D721Med (cell line): ENCODE results near the gene POU4F3.
"Not testable (repeated sequence)": the region's sequence is repeated elsewhere in the genome, so short reads cannot be mapped to it uniquely, and the experiment has no call there.

Source experiments
- DNase-seq: peaks from one replicate; pipeline ENCODE4 v3.0.0; 2011; ENCODE audit warnings: low spot score; ENCODE audit not compliant: insufficient read length
- FAIRE-seq: peaks from 2 replicates; lab custom pipeline; 2011; peaks lifted over from hg19 to GRCh38; lab: Jason Lieb, UNC
- TF ChIP-seq, protein P1 (sequence below): IDR thresholded peaks from 2 replicates; pipeline ENCODE4 v1.5.1; 2012; ENCODE audit warnings: mild to moderate bottlenecking, control low read depth; ENCODE audit not compliant: insufficient read depth; ENCODE audit errors: missing control alignments

Gene POU4F3, protein sequence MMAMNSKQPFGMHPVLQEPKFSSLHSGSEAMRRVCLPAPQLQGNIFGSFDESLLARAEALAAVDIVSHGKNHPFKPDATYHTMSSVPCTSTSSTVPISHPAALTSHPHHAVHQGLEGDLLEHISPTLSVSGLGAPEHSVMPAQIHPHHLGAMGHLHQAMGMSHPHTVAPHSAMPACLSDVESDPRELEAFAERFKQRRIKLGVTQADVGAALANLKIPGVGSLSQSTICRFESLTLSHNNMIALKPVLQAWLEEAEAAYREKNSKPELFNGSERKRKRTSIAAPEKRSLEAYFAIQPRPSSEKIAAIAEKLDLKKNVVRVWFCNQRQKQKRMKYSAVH

DNA sequence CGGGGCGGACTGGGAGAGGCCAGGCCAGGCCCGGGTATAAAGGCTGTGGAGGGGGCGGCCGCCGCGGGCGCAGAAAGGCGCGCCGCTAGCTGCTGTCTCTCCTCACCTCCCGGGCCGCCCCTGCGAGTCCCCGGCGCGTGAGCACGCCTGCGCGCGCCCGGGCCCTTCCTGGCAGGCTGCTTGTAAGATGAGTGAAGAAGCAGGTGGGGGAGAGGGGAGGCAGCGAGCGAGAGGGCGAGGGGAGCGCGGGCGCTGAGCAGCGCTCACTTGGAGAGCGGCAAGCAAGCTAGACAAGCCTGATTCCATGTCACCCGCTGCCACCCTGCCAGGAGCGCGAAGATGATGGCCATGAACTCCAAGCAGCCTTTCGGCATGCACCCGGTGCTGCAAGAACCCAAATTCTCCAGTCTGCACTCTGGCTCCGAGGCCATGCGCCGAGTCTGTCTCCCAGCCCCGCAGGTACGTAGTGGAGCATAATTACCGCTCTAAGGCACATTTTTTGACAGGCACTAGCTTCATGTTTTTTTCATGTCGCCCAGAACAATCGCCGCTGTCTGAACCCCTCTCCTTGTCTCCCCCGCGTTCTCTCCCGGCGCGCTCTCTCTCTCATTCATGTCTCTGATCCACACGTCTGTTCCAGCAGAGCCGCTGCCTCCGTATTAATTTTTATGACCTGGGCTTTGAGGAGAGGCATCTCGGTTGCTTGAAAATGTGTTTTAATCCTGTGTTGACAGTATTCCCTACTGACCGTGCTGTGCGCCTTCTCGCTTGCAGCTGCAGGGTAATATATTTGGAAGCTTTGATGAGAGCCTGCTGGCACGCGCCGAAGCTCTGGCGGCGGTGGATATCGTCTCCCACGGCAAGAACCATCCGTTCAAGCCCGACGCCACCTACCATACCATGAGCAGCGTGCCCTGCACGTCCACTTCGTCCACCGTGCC is at the start of gene POU4F3:
Gene POU4F3, plus strand, starts transcription at position 66 of the 941 bp plus-strand sequence. Its CDS starts 274 bp downstream, at position 340.
- FAIRE-seq (no peak), DNase-seq (peak; percentile 50)
- TF ChIP-seq, protein P1, sequence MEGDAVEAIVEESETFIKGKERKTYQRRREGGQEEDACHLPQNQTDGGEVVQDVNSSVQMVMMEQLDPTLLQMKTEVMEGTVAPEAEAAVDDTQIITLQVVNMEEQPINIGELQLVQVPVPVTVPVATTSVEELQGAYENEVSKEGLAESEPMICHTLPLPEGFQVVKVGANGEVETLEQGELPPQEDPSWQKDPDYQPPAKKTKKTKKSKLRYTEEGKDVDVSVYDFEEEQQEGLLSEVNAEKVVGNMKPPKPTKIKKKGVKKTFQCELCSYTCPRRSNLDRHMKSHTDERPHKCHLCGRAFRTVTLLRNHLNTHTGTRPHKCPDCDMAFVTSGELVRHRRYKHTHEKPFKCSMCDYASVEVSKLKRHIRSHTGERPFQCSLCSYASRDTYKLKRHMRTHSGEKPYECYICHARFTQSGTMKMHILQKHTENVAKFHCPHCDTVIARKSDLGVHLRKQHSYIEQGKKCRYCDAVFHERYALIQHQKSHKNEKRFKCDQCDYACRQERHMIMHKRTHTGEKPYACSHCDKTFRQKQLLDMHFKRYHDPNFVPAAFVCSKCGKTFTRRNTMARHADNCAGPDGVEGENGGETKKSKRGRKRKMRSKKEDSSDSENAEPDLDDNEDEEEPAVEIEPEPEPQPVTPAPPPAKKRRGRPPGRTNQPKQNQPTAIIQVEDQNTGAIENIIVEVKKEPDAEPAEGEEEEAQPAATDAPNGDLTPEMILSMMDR, result no peak

DNA sequence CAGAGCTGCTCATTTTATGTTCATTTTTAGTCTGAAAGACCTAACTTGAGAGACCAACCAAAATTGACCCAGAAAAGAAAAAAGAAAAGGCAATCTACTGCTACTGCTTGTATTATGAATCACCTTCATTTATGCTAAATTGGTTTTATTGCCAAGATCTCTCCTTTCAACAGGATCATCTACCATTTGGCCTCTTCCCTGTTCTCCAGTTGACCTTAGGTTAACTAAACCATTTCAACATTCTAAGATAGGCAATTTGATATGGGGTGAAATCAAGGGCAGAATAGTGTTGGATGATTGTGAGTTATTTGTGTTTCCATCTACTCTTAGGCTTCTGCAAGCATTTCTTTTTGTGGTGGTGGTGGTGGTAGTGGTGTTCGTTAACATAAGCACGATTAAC is 48.3 kb upstream of the POU4F3 start:
- DNase-seq (no peak), FAIRE-seq (no peak)
- TF ChIP-seq, protein P1, result no peak

DNA sequence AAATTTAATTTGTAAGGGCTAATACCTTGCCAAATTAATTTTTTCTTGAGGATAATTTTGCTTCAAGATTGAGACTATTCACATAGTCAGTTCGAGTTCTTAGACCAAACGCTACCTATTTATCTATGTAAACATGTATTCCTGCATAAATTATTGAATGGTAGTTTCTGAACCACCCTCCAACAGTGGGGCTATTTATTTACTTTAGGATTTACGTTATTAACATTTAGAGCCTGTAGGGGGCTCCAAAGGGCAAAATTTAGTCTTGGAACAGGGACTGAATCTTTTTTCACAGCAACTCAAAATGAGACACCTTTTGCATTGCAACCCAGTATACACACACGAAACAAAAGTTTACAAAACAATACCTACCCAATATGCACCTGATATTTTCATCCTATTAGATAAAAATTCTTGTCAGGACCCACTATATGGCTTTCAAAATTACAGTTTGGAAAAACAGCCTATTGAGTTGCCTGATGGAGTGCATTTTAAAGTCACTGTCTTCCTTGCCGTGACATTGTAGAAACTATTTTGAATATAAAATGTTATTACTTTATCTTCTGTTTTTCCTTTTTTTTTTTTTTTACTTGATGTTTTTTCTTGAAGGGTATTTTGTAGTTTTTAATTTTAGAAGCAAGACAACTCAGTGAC is 47.1 kb upstream of the POU4F3 start:
- FAIRE-seq (peak; percentile 64), DNase-seq (no peak)
- TF ChIP-seq, protein P1, result peak; percentile 66

DNA sequence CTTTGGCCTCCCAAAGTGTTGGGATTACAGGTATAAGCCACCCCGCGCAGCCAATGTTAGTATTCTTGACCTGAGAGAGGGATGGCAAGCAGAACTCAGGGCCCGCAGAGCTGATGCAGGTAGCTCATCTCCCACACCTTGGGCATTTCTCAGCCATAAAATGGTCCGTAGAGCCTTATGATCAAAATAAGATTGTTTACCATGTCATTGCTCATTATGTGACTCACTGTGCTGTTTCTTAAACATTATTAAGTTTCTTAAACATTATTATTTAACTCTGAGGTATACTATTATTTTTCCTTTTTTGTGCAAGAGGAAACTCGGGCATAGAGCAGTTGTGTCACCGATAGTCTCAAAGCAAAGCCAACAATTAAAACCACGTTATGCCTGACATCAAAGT is 42.4 kb upstream of the POU4F3 start:
- FAIRE-seq, result no peak

DNA sequence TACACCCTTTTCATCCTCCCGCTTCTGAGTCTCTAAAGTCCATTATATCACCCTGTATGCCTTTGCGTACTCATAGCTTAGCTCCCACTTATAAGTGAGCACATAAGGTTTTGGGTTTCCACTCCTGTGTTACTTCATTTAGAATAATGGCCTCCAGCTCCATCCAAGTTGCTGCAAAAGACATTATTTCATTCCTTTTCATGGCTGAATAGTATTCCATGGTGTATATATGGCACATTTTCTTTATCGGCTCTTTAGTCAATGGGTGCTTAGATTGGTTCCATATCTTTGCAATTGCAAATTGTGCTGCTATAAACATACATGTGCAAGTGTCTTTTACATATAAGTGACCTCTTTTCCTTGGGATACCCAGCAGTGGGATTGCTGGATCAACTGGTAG is 39.7 kb upstream of the POU4F3 start:
- not testable (repeated sequence) for DNase-seq, FAIRE-seq

More for the DNA sequence above, 42.4 kb upstream of the POU4F3 start:
- DNase-seq, result no peak
- TF ChIP-seq, protein P1, result no peak

DNA sequence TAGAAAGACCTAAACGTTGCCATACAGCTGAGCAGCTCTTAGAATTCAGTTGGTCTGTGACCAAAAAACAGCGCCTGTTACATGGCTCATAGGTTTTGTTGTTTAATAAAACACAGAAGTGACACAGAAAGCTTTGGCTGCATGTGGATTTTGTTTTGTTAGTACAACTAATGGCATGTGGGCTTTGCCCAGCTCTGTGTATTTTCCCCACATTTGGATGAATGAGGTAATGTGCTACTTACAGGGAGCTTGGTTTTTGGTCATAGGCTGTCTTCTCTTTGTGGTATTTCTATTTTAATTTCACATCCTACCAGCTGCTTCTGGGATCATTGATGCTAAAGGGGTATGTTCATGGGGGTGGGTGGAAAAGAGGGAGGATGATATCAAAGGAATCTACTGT is 37.0 kb upstream of the POU4F3 start:
- no peak for DNase-seq
- FAIRE-seq, result no peak
- TF ChIP-seq, protein P1, result no peak

DNA sequence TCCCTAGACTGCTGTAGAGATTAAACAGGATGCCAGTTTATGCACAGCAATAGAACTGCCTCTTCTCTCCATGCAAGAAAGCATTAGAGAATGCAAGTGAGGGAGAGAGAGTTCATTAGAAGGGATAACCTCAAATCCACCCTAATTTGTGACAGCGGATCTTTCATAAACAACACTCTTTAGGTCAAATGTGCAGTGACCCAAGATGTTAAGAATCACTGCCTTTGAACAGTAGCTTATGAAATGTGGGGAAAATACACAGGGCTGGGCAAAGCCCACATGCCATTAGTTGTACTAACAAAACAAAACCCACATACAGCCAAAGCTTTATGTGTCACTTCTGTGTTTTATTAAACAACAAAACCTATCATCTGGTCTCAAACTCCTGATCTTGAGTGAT is 36.2 kb upstream of the POU4F3 start:
- TF ChIP-seq, protein P1, result no peak
- FAIRE-seq, result no peak
- DNase-seq, result no peak
